Mucosa of descending colon (tissue), 3 donors: Measurements from ENCODE around the gene SS18. TPM values are rescaled to one million over a fixed set of nuclear protein-coding genes. Genes with fewer than 3 reads are reported as not detected.
A peak's percentile ranks its signal among the peaks of the same experiment; 100 is the strongest.

Source experiments
- ATAC-seq: fragments of 200-7000 bp; cut with Tn5 transposase; one replicate; pipeline ENCODE4 v1.9.1; 2020; ENCODE audit warnings: mild to moderate bottlenecking, moderate library complexity
- DNase-seq, 3 donors: peaks; one replicate each; pipeline ENCODE4 v3.0.0-alpha.2; 2020
- H3K36me3 ChIP-seq: fragments of 200-600 bp; one replicate; pipeline ENCODE4 v1.8.0; 2021; ENCODE audit warnings: low read depth, mild to moderate bottlenecking
- H3K4me1 ChIP-seq: fragments of 200-600 bp; one replicate; pipeline ENCODE4 v1.8.0; 2021; ENCODE audit warnings: low read depth, mild to moderate bottlenecking
- H3K4me3 ChIP-seq: fragments of 200-600 bp; one replicate; pipeline ENCODE4 v1.8.0; 2021; ENCODE audit warnings: mild to moderate bottlenecking
- H3K9me3 ChIP-seq: fragments of 200-600 bp; one replicate; pipeline ENCODE4 v1.8.0; 2021; ENCODE audit warnings: mild to moderate bottlenecking
- CTCF ChIP-seq: fragments of 200-600 bp; IDR thresholded peaks from one replicate; pipeline ENCODE4 v1.8.0; 2022; ENCODE audit warnings: antibody characterized with exemption, mild to moderate bottlenecking
- intact Hi-C, 2 donors: fragments of 100-400 bp; cut with DNase I in 1 of 2; cut with micrococcal nuclease in 1 of 2; formaldehyde crosslinking; loops; one replicate each; pipeline versions ENCODE4 v1.11.0 to v1.11.1; 2022; cut with DNase I, micrococcal nuclease
- total RNA-seq, 3 donors: library from RNA; stranded (reverse); fragmentation: NEBNext Ultra II Directional in 2 of 3; extraction: Animal tissue kit (Norgen Biotek cat#: 25700) in 2 of 3; gene quantifications; one replicate each; pipeline versions ENCODE4 v1.2.1 to v1.2.4, GENCODE V29; 2021 to 2023
- donor health status: DM: no; HTN: no; CAD: no; lungs with moderate emphysema.
- donor health status: DM: no; HTN: no; CAD: no.
- donor health status: DM: no; HTN: yes; CAD: no.

Gene SS18
- total RNA-seq, 3 donors from 2014 or later = 45.5 to 61.8 (median 55.7) TPM

GRCh38 chr18:26008619-26009018 is 81.8 kb downstream of the SS18 start:
- no peak for DNase-seq
- Histone ChIP-seq H3K4me1 (no peaks in the 10 kb centered on the region), H3K36me3 (no peaks in the 10 kb centered on the region), H3K9me3 (no peaks in the 10 kb centered on the region), H3K4me3 (no peak overlapping the region)
- intact Hi-C loops = no loop called here
- no peak for TF ChIP-seq CTCF
- no peak for ATAC-seq

DNA sequence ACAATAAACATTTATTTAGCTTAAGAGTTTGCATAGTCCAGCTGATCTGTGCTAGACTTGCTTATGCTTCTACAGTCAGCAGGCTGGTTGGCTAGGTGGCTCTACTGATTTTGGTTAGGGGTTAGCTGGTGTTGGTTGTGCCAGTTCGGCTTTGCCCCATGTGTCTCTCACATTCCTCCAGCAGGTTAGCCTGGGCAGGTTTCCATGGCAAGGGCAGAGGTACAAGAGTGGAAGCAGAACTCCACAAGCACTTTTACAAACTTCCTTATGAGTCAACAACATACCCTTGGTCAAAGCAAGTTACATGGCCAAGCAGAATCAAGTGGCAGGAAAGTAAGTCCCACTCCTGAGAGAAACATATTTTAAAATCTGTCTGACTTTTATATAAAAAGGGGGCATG is 82.3 kb downstream of the SS18 start:
- Histone ChIP-seq H3K4me3 (no peak overlapping the region), H3K4me1 (no peaks in the 10 kb centered on the region), H3K36me3 (no peaks in the 10 kb centered on the region), H3K9me3 (no peaks in the 10 kb centered on the region)
- TF ChIP-seq CTCF = no peak
- DNase-seq = no peak
- peak; percentile 27 for ATAC-seq
- intact Hi-C loops = no loop called here

DNA sequence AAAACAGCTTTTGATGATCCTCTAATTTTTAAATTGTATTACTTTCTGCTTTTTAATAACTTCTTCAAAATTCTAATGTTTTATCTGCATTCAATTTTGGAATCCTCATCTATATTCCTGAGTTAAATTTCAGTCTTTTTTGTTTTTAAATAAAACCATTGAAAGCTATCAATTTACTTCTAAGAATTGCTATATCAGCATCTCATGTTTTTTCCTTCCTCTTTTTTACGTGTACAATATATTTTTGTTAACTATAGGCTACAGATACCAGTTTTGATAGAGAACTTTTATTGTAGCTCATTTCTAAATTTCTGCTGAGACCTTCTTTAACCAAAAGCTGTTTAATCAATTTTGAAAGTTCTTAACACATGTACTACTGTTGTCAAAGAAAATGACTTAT is 84.5 kb downstream of the SS18 start:
- no peaks in the 10 kb centered on the region for H3K9me3 ChIP-seq
- H3K36me3 ChIP-seq = no peaks in the 10 kb centered on the region
- TF ChIP-seq CTCF = no peak
- H3K4me1 ChIP-seq = no peaks in the 10 kb centered on the region
- intact Hi-C loops = no loop called here
- no peak overlapping the region for H3K4me3 ChIP-seq
- DNase-seq = no peak
- ATAC-seq = no peak

GRCh38 chr18:26004832-26005231 is 85.6 kb downstream of the SS18 start:
- no peak for TF ChIP-seq CTCF
- H3K4me1 ChIP-seq = no peaks in the 10 kb centered on the region
- no peaks in the 10 kb centered on the region for H3K36me3 ChIP-seq
- intact Hi-C loops = no loop called here
- no peak for DNase-seq
- no peaks in the 10 kb centered on the region for H3K9me3 ChIP-seq
- no peak overlapping the region for H3K4me3 ChIP-seq
- no peak for ATAC-seq

GRCh38 chr18:26003817-26004216 is 86.6 kb downstream of the SS18 start:
- no peak overlapping the region for H3K4me3 ChIP-seq
- ATAC-seq (no peak), DNase-seq (no peak)
- intact Hi-C loops = no loop called here
- H3K36me3 ChIP-seq = no peaks in the 10 kb centered on the region
- H3K4me1 ChIP-seq = no peaks in the 10 kb centered on the region
- TF ChIP-seq CTCF = no peak
- H3K9me3 ChIP-seq = no peaks in the 10 kb centered on the region

GRCh38 chr18:26003356-26003755 is 87.1 kb downstream of the SS18 start:
- H3K9me3 ChIP-seq = no peaks in the 10 kb centered on the region
- H3K4me1 ChIP-seq = no peaks in the 10 kb centered on the region
- ATAC-seq (peak; percentile 49), DNase-seq (peak in 1 of 3 donors; percentile 59)
- intact Hi-C loops = no loop called here
- H3K4me3 ChIP-seq = no peak overlapping the region
- TF ChIP-seq CTCF = no peak
- H3K36me3 ChIP-seq = no peaks in the 10 kb centered on the region
